Naive thymus-derived CD4-positive, alpha-beta T cell (primary cell): Measurements from ENCODE around the gene KLHL18. TPM values are rescaled to one million over a fixed set of nuclear protein-coding genes. Genes with fewer than 3 reads are reported as not detected.
"Not testable (repeated sequence)": the region's sequence is repeated elsewhere in the genome, so short reads cannot be mapped to it uniquely, and the experiment has no call there.

Experiments used
- ATAC-seq: fragments of 150-1000 bp; cut with Tn5 transposase; 2 replicates; pipeline ENCODE4 v1.10.0; 2021; ENCODE audit warnings: mild to moderate bottlenecking, moderate library complexity
- CTCF ChIA-PET: fragments of 350-600 bp; sonication (Branson Sonifier 250); formaldehyde crosslinking; loops from one replicate; lab custom pipeline; 2021; ENCODE audit warnings: antibody characterized with exemption; lab: Charles Lee
- POLR2A ChIA-PET: fragments of 350-600 bp; sonication (Branson Sonifier 250); formaldehyde crosslinking; loops from one replicate; lab custom pipeline; 2021; ENCODE audit warnings: antibody characterized with exemption, inconsistent platforms; lab: Charles Lee
- DNase-seq, 9 donors: peaks; one replicate each; pipeline versions ENCODE4 v3.0.0 to v3.0.0-alpha.2; 2020 to 2022; ENCODE audit warnings: mixed read lengths in 1 of 9
- H3K27ac ChIP-seq: one replicate; pipeline ENCODE4 v1.7.0; 2013; ENCODE audit warnings: mild to moderate bottlenecking, low read depth, low read length, moderate library complexity
- H3K27me3 ChIP-seq, 2 donors: one replicate each; pipeline ENCODE4 v1.7.0; 2013; ENCODE audit warnings: low read length in 2 of 2, mild to moderate bottlenecking in 2 of 2, moderate library complexity in 2 of 2; ENCODE audit not compliant: control insufficient read depth in 2 of 2, insufficient read depth in 2 of 2
- H3K36me3 ChIP-seq, 3 experiments: 1 replicate in 2 of 3; 2 replicates in 1 of 3; pipeline ENCODE4 v1.7.0; 2013; ENCODE audit warnings: low read length in 3 of 3, mild to moderate bottlenecking in 3 of 3, moderate library complexity in 1 of 3; ENCODE audit not compliant: insufficient read depth in 3 of 3, control insufficient read depth in 2 of 3
- H3K4me1 ChIP-seq, 2 donors: one replicate each; pipeline ENCODE4 v1.7.0; 2013; ENCODE audit warnings: low read length in 2 of 2, mild to moderate bottlenecking in 2 of 2, moderate library complexity in 1 of 2; ENCODE audit not compliant: control insufficient read depth in 2 of 2, insufficient read depth in 2 of 2
- H3K4me3 ChIP-seq: 2 replicates; pipeline ENCODE4 v1.7.0; 2013; ENCODE audit warnings: mild to moderate bottlenecking, low read length
- H3K9me3 ChIP-seq, 3 experiments: 1 replicate in 2 of 3; 2 replicates in 1 of 3; pipeline ENCODE4 v1.7.0; 2013; ENCODE audit warnings: low read length in 3 of 3; ENCODE audit not compliant: control insufficient read depth in 2 of 3
- H3K27ac Mint-ChIP-seq, 9 donors: one replicate each; pipeline ENCODE4 v1.8.0; 2020 to 2022; ENCODE audit warnings: mixed read lengths in 9 of 9, mild to moderate bottlenecking in 8 of 9, moderate library complexity in 5 of 9, inconsistent platforms in 2 of 9
- H3K27me3 Mint-ChIP-seq, 5 donors: one replicate each; pipeline ENCODE4 v1.8.0; 2021 to 2022; ENCODE audit warnings: mixed read lengths in 5 of 5, mild to moderate bottlenecking in 1 of 5
- H3K36me3 Mint-ChIP-seq, 5 donors: one replicate each; pipeline ENCODE4 v1.8.0; 2020 to 2022; ENCODE audit warnings: mixed read lengths in 5 of 5, mild to moderate bottlenecking in 3 of 5, inconsistent platforms in 1 of 5
- H3K4me1 Mint-ChIP-seq, 7 donors: one replicate each; pipeline ENCODE4 v1.8.0; 2020 to 2022; ENCODE audit warnings: mixed read lengths in 7 of 7, mild to moderate bottlenecking in 3 of 7, inconsistent platforms in 1 of 7
- H3K4me3 Mint-ChIP-seq, 10 donors: one replicate each; pipeline ENCODE4 v1.8.0; 2020 to 2022; ENCODE audit warnings: mild to moderate bottlenecking in 10 of 10, mixed read lengths in 10 of 10, moderate library complexity in 6 of 10, inconsistent platforms in 2 of 10
- H3K9me3 Mint-ChIP-seq, 11 donors: one replicate each; pipeline ENCODE4 v1.8.0; 2020 to 2022; ENCODE audit warnings: mixed read lengths in 11 of 11, mild to moderate bottlenecking in 4 of 11, inconsistent platforms in 1 of 11, moderate library complexity in 1 of 11
- intact Hi-C, 2 donors: fragments of 100-400 bp; cut with micrococcal nuclease; formaldehyde crosslinking; loops; one replicate each; pipeline ENCODE4 v1.15.1; 2023
- polyA plus RNA-seq, 2 donors: library from polyadenylated mRNA; unstranded; fragments of 300-500 nt; fragmentation: Illumina TruSeq; gene quantifications; one replicate each; pipeline ENCODE4 v1.2.3, GENCODE V29; 2021
- total RNA-seq, 6 experiments: library from RNA in 5 of 6; stranded (reverse) in 5 of 6; gene quantifications; 1 replicate in 5 of 6; 2 replicates in 1 of 6; pipeline ENCODE4 v1.2.3 and lab custom pipeline; 2021 to 2026

The KLHL18 gene
- total and polyA plus RNA-seq, 7 experiments from 2014 or later = 8.8 to 47.5 (median 23.0) TPM

- ChIA-PET POLR2A (interaction anchor here (0.6 kb wide), 1 partner anchor 15 kb away, joined by 5 read pairs; no protein-coding TSS in a partner anchor), CTCF (interaction anchor here (0.6 kb wide), 1 partner anchor 19 kb away, joined by 5 read pairs; the partner anchor contains the start of genes KIF9 and KLHL18)
- H3K27ac Mint-ChIP-seq = no peak overlapping the region
- DNase-seq (no peak), ATAC-seq (no peak)
- H3K4me1 ChIP-seq = no peaks in the 10 kb centered on the region
- H3K4me1 Mint-ChIP-seq = peaks cover 20 to 64% (median 42%) of the 10 kb centered on the region in 7 donors
- no peaks in the 10 kb centered on the region for H3K27me3 ChIP-seq
- no peak overlapping the region for H3K4me3 ChIP-seq
- intact Hi-C loops = no loop called here
- H3K36me3 Mint-ChIP-seq = peaks cover 6 to 51% (median 29%) of the 10 kb centered on the region in 5 donors
- peaks cover 0 to 1% (median 0%) of the 10 kb centered on the region in 11 donors for H3K9me3 Mint-ChIP-seq
- H3K27me3 Mint-ChIP-seq = no peaks in the 10 kb centered on the region
- no peak overlapping the region for H3K27ac ChIP-seq
- peaks cover 0 to 20% (median 0%) of the 10 kb centered on the region in 3 experiments for H3K36me3 ChIP-seq
- H3K9me3 ChIP-seq = no peaks in the 10 kb centered on the region
- peak overlapping the region in 1 of 10 donors; percentile 25 for H3K4me3 Mint-ChIP-seq
Measured at GRCh38 chr3:47301456-47301855, 18.7 kb downstream of the KLHL18 start.

GRCh38 chr3:47306022-47306421 is 23.3 kb downstream of the KLHL18 start:
- no peaks in the 10 kb centered on the region for H3K9me3 ChIP-seq
- DNase-seq (no peak), ATAC-seq (no peak)
- H3K9me3 Mint-ChIP-seq = peaks cover 0 to 4% (median 0%) of the 10 kb centered on the region in 11 donors
- H3K4me1 Mint-ChIP-seq = peaks cover 6 to 40% (median 34%) of the 10 kb centered on the region in 7 donors
- no peak overlapping the region for H3K27ac ChIP-seq
- ChIA-PET CTCF (no interaction called here), POLR2A (no interaction called here)
- H3K27me3 Mint-ChIP-seq = no peaks in the 10 kb centered on the region
- H3K4me3 ChIP-seq = no peak overlapping the region
- H3K27ac Mint-ChIP-seq = peak overlapping the region in 2 of 9 donors; percentile 26 to 32
- no peaks in the 10 kb centered on the region for H3K4me1 ChIP-seq
- no peaks in the 10 kb centered on the region for H3K27me3 ChIP-seq
- peaks cover 0 to 23% (median 0%) of the 10 kb centered on the region in 3 experiments for H3K36me3 ChIP-seq
- H3K4me3 Mint-ChIP-seq = no peak overlapping the region
- intact Hi-C loops = no loop called here
- H3K36me3 Mint-ChIP-seq = peaks cover 6 to 60% (median 37%) of the 10 kb centered on the region in 5 donors

- DNase-seq, H3K36me3 ChIP-seq, H3K4me1 ChIP-seq, POLR2A ChIA-PET, H3K4me3 ChIP-seq, H3K9me3 Mint-ChIP-seq, H3K27ac ChIP-seq, intact Hi-C loops, H3K27ac Mint-ChIP-seq, H3K9me3 ChIP-seq, H3K4me3 Mint-ChIP-seq, ATAC-seq, CTCF ChIA-PET, H3K27me3 Mint-ChIP-seq, H3K27me3 ChIP-seq: not testable (repeated sequence)
- Mint-ChIP-seq H3K4me1 (peaks cover 11 to 37% (median 33%) of the 10 kb centered on the region in 7 donors), H3K36me3 (peaks cover 0 to 40% (median 18%) of the 10 kb centered on the region in 5 donors)
Measured at GRCh38 chr3:47309231-47309630, 26.5 kb downstream of the KLHL18 start.

GRCh38 chr3:47310391-47310790 is 27.6 kb downstream of the KLHL18 start:
- Histone ChIP-seq H3K9me3 (no peaks in the 10 kb centered on the region), H3K36me3 (peaks cover 0 to 9% (median 0%) of the 10 kb centered on the region in 3 experiments), H3K4me1 (no peaks in the 10 kb centered on the region), H3K27me3 (no peaks in the 10 kb centered on the region), H3K4me3 (no peak overlapping the region), H3K27ac (no peak overlapping the region)
- Mint-ChIP-seq H3K27ac (no peak overlapping the region), H3K4me1 (peaks cover 9 to 41% (median 27%) of the 10 kb centered on the region in 7 donors), H3K36me3 (peaks cover 0 to 35% (median 16%) of the 10 kb centered on the region in 5 donors), H3K4me3 (no peak overlapping the region), H3K27me3 (no peaks in the 10 kb centered on the region), H3K9me3 (peaks cover 0 to 4% (median 0%) of the 10 kb centered on the region in 11 donors)
- intact Hi-C loops = no loop called here
- ATAC-seq = no peak
- POLR2A ChIA-PET = no interaction called here
- CTCF ChIA-PET = no interaction called here
- DNase-seq = no peak

- POLR2A ChIA-PET = interaction anchor here (0.6 kb wide), 1 partner anchor 451 kb away, joined by 3 read pairs; no protein-coding TSS in a partner anchor
Measured at GRCh38 chr3:47313341-47314055, 30.8 kb downstream of the KLHL18 start.

GRCh38 chr3:47314056-47314764 is 31.5 kb downstream of the KLHL18 start:
- no peak overlapping the region for H3K4me3 ChIP-seq
- POLR2A ChIA-PET = interaction anchor here (0.6 kb wide), 1 partner anchor 451 kb away, joined by 3 read pairs; no protein-coding TSS in a partner anchor
- CTCF ChIA-PET = interaction anchor here (0.6 to 1.7 kb wide), 2 partner anchors 10 to 391 kb away, joined by 3 to 6 read pairs; no protein-coding TSS in a partner anchor
- peaks cover 0 to 4% (median 0%) of the 10 kb centered on the region in 3 experiments for H3K36me3 ChIP-seq
- H3K27ac Mint-ChIP-seq = peak overlapping the region in 5 of 9 donors; percentile 1 to 70 (median 21)
- H3K27ac ChIP-seq = no peak overlapping the region
- peaks cover 7 to 33% (median 18%) of the 10 kb centered on the region in 7 donors for H3K4me1 Mint-ChIP-seq
- intact Hi-C loops = no loop called here
- no peaks in the 10 kb centered on the region for H3K9me3 ChIP-seq
- ATAC-seq = no peak
- no peak for DNase-seq
- H3K36me3 Mint-ChIP-seq = peaks cover 0 to 12% (median 8%) of the 10 kb centered on the region in 5 donors
- H3K9me3 Mint-ChIP-seq = peaks cover 0 to 4% (median 0%) of the 10 kb centered on the region in 11 donors
- no peak overlapping the region for H3K4me3 Mint-ChIP-seq
- no peaks in the 10 kb centered on the region for H3K4me1 ChIP-seq
- no peaks in the 10 kb centered on the region for H3K27me3 Mint-ChIP-seq
- no peaks in the 10 kb centered on the region for H3K27me3 ChIP-seq

More at GRCh38 chr3:47313341-47314055, 30.8 kb downstream of the KLHL18 start:
- no peak overlapping the region for H3K27ac ChIP-seq
- H3K36me3 ChIP-seq = peaks cover 0 to 4% (median 0%) of the 10 kb centered on the region in 3 experiments
- Mint-ChIP-seq H3K4me3 (no peak overlapping the region), H3K27me3 (no peaks in the 10 kb centered on the region), H3K36me3 (peaks cover 0 to 16% (median 9%) of the 10 kb centered on the region in 5 donors), H3K27ac (peak overlapping the region in 1 of 9 donors; percentile 6), H3K4me1 (peaks cover 7 to 33% (median 18%) of the 10 kb centered on the region in 7 donors), H3K9me3 (peaks cover 0 to 4% (median 0%) of the 10 kb centered on the region in 11 donors)
- H3K27me3 ChIP-seq = no peaks in the 10 kb centered on the region
- H3K9me3 ChIP-seq = no peaks in the 10 kb centered on the region
- no peaks in the 10 kb centered on the region for H3K4me1 ChIP-seq
- ATAC-seq (no peak), DNase-seq (no peak)
- intact Hi-C loops = no loop called here
- no peak overlapping the region for H3K4me3 ChIP-seq
- CTCF ChIA-PET = interaction anchor here (1.7 kb wide), 1 partner anchor 10 kb away, joined by 6 read pairs; no protein-coding TSS in a partner anchor
